CD14-positive monocyte (primary cell): Measurements from ENCODE around the gene CD69. TPM values are rescaled to one million over a fixed set of nuclear protein-coding genes. Genes with fewer than 3 reads are reported as not detected.

ENCODE experiments used
- DNase-seq, 3 donors: peaks; one replicate each; pipeline ENCODE4 v3.0.0-alpha.2; 2011 to 2022
- H2AFZ ChIP-seq: 2 replicates; pipeline ENCODE4 v1.6.0; 2012; ENCODE audit warnings: mild to moderate bottlenecking, low read depth, low read length, inconsistent platforms; ENCODE audit not compliant: insufficient read depth, poor library complexity, severe bottlenecking
- H3K27ac ChIP-seq, 2 donors: 1 replicate in 1 of 2; 2 replicates in 1 of 2; pipeline ENCODE4 v1.5.1; 2012 to 2013; ENCODE audit warnings: low read length in 2 of 2, control low read depth in 1 of 2, inconsistent platforms in 1 of 2, low read depth in 1 of 2, mild to moderate bottlenecking in 1 of 2
- H3K27me3 ChIP-seq, 2 donors: one replicate each; pipeline versions ENCODE4 v1.6.0 to v1.6.1; 2011 to 2013; ENCODE audit warnings: low read length in 2 of 2; ENCODE audit not compliant: control insufficient read depth in 2 of 2, insufficient read depth in 2 of 2
- H3K36me3 ChIP-seq, 2 donors: replicated peaks in 1 of 2; 1 replicate in 1 of 2; 2 replicates in 1 of 2; pipeline versions ENCODE4 v1.5.1 to v1.6.1; 2012 to 2013; ENCODE audit warnings: low read length in 2 of 2, control low read depth in 1 of 2, inconsistent platforms in 1 of 2, mild to moderate bottlenecking in 1 of 2; ENCODE audit not compliant: insufficient read depth in 2 of 2, control insufficient read depth in 1 of 2
- H3K4me1 ChIP-seq, 2 donors: 1 replicate in 1 of 2; 2 replicates in 1 of 2; pipeline versions ENCODE4 v1.5.1 to v1.6.1; 2012 to 2013; ENCODE audit warnings: low read length in 2 of 2, control low read depth in 1 of 2, inconsistent platforms in 1 of 2, mild to moderate bottlenecking in 1 of 2, moderate library complexity in 1 of 2; ENCODE audit not compliant: insufficient read depth in 2 of 2, control insufficient read depth in 1 of 2
- H3K4me2 ChIP-seq: replicated peaks from 2 replicates; pipeline ENCODE3; 2012; ENCODE audit warnings: low read length, moderate library complexity, mild to moderate bottlenecking; ENCODE audit not compliant: poor library complexity, severe bottlenecking; ENCODE audit errors: extremely low read depth
- H3K4me3 ChIP-seq, 3 experiments: fragments of 200-600 bp in 1 of 3; sonication (generic) in 1 of 3; replicated peaks in 1 of 3; 1 replicate in 2 of 3; 2 replicates in 1 of 3; pipeline ENCODE4 v1.5.1; 2011 to 2013; ENCODE audit warnings: low read length in 3 of 3, mild to moderate bottlenecking in 3 of 3, control low read depth in 2 of 3, low read depth in 2 of 3, inconsistent platforms in 1 of 3, moderate library complexity in 1 of 3
- H3K79me2 ChIP-seq: 2 replicates; pipeline ENCODE4 v1.6.0; 2012; ENCODE audit warnings: mild to moderate bottlenecking, control low read depth, inconsistent platforms, low read length, moderate library complexity; ENCODE audit not compliant: insufficient read depth
- H3K9ac ChIP-seq: 2 replicates; pipeline ENCODE4 v1.6.0; 2017; ENCODE audit warnings: low read length, mild to moderate bottlenecking; ENCODE audit not compliant: insufficient read depth, poor library complexity, severe bottlenecking
- H3K9me3 ChIP-seq, 2 donors: replicated peaks in 1 of 2; 1 replicate in 1 of 2; 2 replicates in 1 of 2; pipeline versions ENCODE4 v1.5.1 to v1.6.1; 2012 to 2013; ENCODE audit warnings: low read length in 2 of 2, control low read depth in 1 of 2; ENCODE audit not compliant: control insufficient read depth in 1 of 2, insufficient read depth in 1 of 2
- H4K20me1 ChIP-seq: 2 replicates; pipeline ENCODE4 v1.6.0; 2012; ENCODE audit warnings: mild to moderate bottlenecking, low read length, control low read depth, moderate library complexity; ENCODE audit not compliant: insufficient read depth
- H3K27ac Mint-ChIP-seq, 7 donors: one replicate each; pipeline ENCODE4 v1.8.0; 2020; ENCODE audit warnings: mild to moderate bottlenecking in 7 of 7, mixed read lengths in 7 of 7, moderate library complexity in 6 of 7, inconsistent platforms in 2 of 7
- H3K27me3 Mint-ChIP-seq, 3 donors: one replicate each; pipeline ENCODE4 v1.8.0; 2021 to 2022; ENCODE audit warnings: low read depth in 3 of 3, mild to moderate bottlenecking in 3 of 3, mixed read lengths in 3 of 3, moderate library complexity in 3 of 3, inconsistent platforms in 1 of 3
- H3K36me3 Mint-ChIP-seq, 2 donors: one replicate each; pipeline ENCODE4 v1.8.0; 2020; ENCODE audit warnings: mixed read lengths in 2 of 2, inconsistent platforms in 1 of 2, mild to moderate bottlenecking in 1 of 2
- H3K4me1 Mint-ChIP-seq: one replicate; pipeline ENCODE4 v1.8.0; 2020; ENCODE audit warnings: mild to moderate bottlenecking, mixed read lengths
- H3K4me3 Mint-ChIP-seq, 2 donors: one replicate each; pipeline ENCODE4 v1.8.0; 2020; ENCODE audit warnings: mild to moderate bottlenecking in 2 of 2, mixed read lengths in 2 of 2, moderate library complexity in 1 of 2
- H3K9me3 Mint-ChIP-seq, 7 donors: one replicate each; pipeline ENCODE4 v1.8.0; 2020 to 2022; ENCODE audit warnings: mixed read lengths in 7 of 7, mild to moderate bottlenecking in 6 of 7, moderate library complexity in 6 of 7, inconsistent platforms in 2 of 7
- CTCF ChIP-seq: fragments of 200-600 bp; IDR thresholded peaks from one replicate; pipeline ENCODE4 v1.8.0; 2022; ENCODE audit warnings: antibody characterized with exemption, mild to moderate bottlenecking
- WGBS: methylation state at CpG from one replicate; pipeline ENCODE4 v1.1.5; 2013; ENCODE audit warnings: missing lambda C conversion rate; ENCODE audit not compliant: insufficient coverage; 5-methylcytosine and 5-hydroxymethylcytosine counted together
- intact Hi-C, 2 donors: fragments of 100-400 bp; cut with micrococcal nuclease; formaldehyde crosslinking; loops; one replicate each; pipeline versions ENCODE4 v1.15.0 to v1.15.1; 2023
- polyA plus RNA-seq, 3 donors: library from polyadenylated mRNA; depleted of rRNA in 1 of 3; unstranded in 2 of 3; stranded (reverse) in 1 of 3; fragments of 300-500 nt in 2 of 3; fragments of >200 nt in 1 of 3; fragmentation: Illumina TruSeq in 2 of 3; gene quantifications; 1 replicate in 2 of 3; 2 replicates in 1 of 3; pipeline ENCODE4 v1.2.3, GENCODE V29; 2012 to 2021

CD69 gene
- polyA plus RNA-seq, 3 donors: 5.8 to 12.4 (median 6.0) TPM

GRCh38 chr12:9745199-9745598 is 15.5 kb downstream of the CD69 start:
- Histone ChIP-seq H2AFZ (no peak overlapping the region), H3K4me2 (no peak overlapping the region), H3K9ac (no peak overlapping the region), H4K20me1 (no peaks in the 10 kb centered on the region), H3K27ac (no peak overlapping the region), H3K4me3 (no peak overlapping the region), H3K27me3 (no peaks in the 10 kb centered on the region), H3K9me3 (no peaks in the 10 kb centered on the region), H3K4me1 (peaks cover 18 to 23% of the 10 kb centered on the region in 2 donors), H3K36me3 (no peaks in the 10 kb centered on the region), H3K79me2 (peaks cover 6% of the 10 kb centered on the region)
- whole genome bisulfite sequencing: 100% methylated on average over 1 of the region's 3 CpGs
- no peaks in the 10 kb centered on the region for H3K36me3 Mint-ChIP-seq
- peaks cover 26% of the 10 kb centered on the region for H3K4me1 Mint-ChIP-seq
- H3K27me3 Mint-ChIP-seq: peaks cover 0 to 1% (median 0%) of the 10 kb centered on the region in 3 donors
- DNase-seq: no peak
- no peak overlapping the region for H3K4me3 Mint-ChIP-seq
- TF ChIP-seq CTCF: no peak
- intact Hi-C loops: loop anchor here (5.0 to 10.0 kb wide), 3 partner anchors 180 to 460 kb away; no protein-coding TSS in a partner anchor
- H3K9me3 Mint-ChIP-seq: no peaks in the 10 kb centered on the region
- peak overlapping the region in 1 of 7 donors; percentile 1 for H3K27ac Mint-ChIP-seq

GRCh38 chr12:9742661-9743060 is 18.0 kb downstream of the CD69 start:
- TF ChIP-seq CTCF: no peak
- Mint-ChIP-seq H3K4me3 (no peak overlapping the region), H3K27ac (peak overlapping the region in 4 of 7 donors; percentile 28 to 80 (median 52)), H3K4me1 (peaks cover 42% of the 10 kb centered on the region), H3K27me3 (peaks cover 0 to 1% (median 0%) of the 10 kb centered on the region in 3 donors), H3K36me3 (peaks cover 0 to 3% of the 10 kb centered on the region in 2 donors), H3K9me3 (peaks cover 0 to 2% (median 0%) of the 10 kb centered on the region in 7 donors)
- Histone ChIP-seq H2AFZ (no peak overlapping the region), H3K36me3 (no peaks in the 10 kb centered on the region), H3K27ac (no peak overlapping the region), H3K9me3 (no peaks in the 10 kb centered on the region), H3K9ac (no peak overlapping the region), H3K27me3 (no peaks in the 10 kb centered on the region), H4K20me1 (no peaks in the 10 kb centered on the region), H3K4me1 (peaks cover 30 to 37% of the 10 kb centered on the region in 2 donors), H3K4me3 (no peak overlapping the region), H3K79me2 (peaks cover 6% of the 10 kb centered on the region), H3K4me2 (peak overlapping the region; percentile 21)
- intact Hi-C loops: loop anchor here in 1 of 2 donors (10.0 kb wide), 2 partner anchors 182 to 462 kb away; no protein-coding TSS in a partner anchor
- 64% methylated on average over 4 of the region's 5 CpGs for WGBS
- no peak for DNase-seq
